ENCODE results near the gene TDRD10.

- TF ChIP-seq CTCF (IDR thresholded peaks at IDR 0.05) (no peak), POLR2A (IDR thresholded peaks at IDR 0.05) (no peak)
Observed at GRCh38 chr1:154529308-154529707, 27.3 kb downstream of the TDRD10 start.

Measured in body of pancreas (tissue), 4 donors.